Subcutaneous abdominal adipose tissue (tissue), 5 donors: ENCODE results near the gene NKX6-2.

Source experiments
- H3K27ac ChIP-seq: one replicate; pipeline ENCODE4 v1.7.0; 2013; ENCODE audit warnings: low read depth, mild to moderate bottlenecking, inconsistent platforms, low read length, moderate library complexity
- H3K27me3 ChIP-seq, 5 donors: one replicate each; pipeline ENCODE4 v1.7.0; 2013; ENCODE audit warnings: low read length in 5 of 5, inconsistent platforms in 1 of 5; ENCODE audit not compliant: control insufficient read depth in 5 of 5, insufficient read depth in 4 of 5
- H3K36me3 ChIP-seq, 5 donors: one replicate each; pipeline ENCODE4 v1.7.0; 2013; ENCODE audit warnings: low read length in 5 of 5; ENCODE audit not compliant: control insufficient read depth in 5 of 5, insufficient read depth in 5 of 5
- H3K4me1 ChIP-seq, 5 donors: one replicate each; pipeline ENCODE4 v1.7.0; 2013; ENCODE audit warnings: low read length in 5 of 5, mild to moderate bottlenecking in 3 of 5, moderate library complexity in 1 of 5; ENCODE audit not compliant: control insufficient read depth in 5 of 5, insufficient read depth in 5 of 5
- H3K4me3 ChIP-seq, 5 donors: one replicate each; pipeline ENCODE4 v1.7.0; 2013; ENCODE audit warnings: low read length in 5 of 5, low read depth in 1 of 5
- H3K9ac ChIP-seq, 5 donors: one replicate each; pipeline ENCODE4 v1.7.0; 2013; ENCODE audit warnings: low read length in 5 of 5, mild to moderate bottlenecking in 4 of 5, moderate library complexity in 3 of 5
- H3K9me3 ChIP-seq, 5 donors: one replicate each; pipeline ENCODE4 v1.7.0; 2013; ENCODE audit warnings: low read length in 5 of 5; ENCODE audit not compliant: control insufficient read depth in 5 of 5
- donor health status: healthy.
- donor health status: healthy.
- donor health status: healthy.
- donor health status: healthy.
- donor health status: healthy.

NKX6-2 gene

GRCh38 chr10:132757171-132757570 is 28.8 kb downstream of the NKX6-2 start:
- Histone ChIP-seq H3K4me3 (no peak overlapping the region), H3K27me3 (no peaks in the 10 kb centered on the region), H3K4me1 (no peaks in the 10 kb centered on the region), H3K27ac (no peak overlapping the region), H3K9me3 (peaks cover 0 to 4% (median 0%) of the 10 kb centered on the region in 5 donors), H3K9ac (no peak overlapping the region), H3K36me3 (peaks cover 0 to 81% (median 52%) of the 10 kb centered on the region in 5 donors)

GRCh38 chr10:132756591-132756990 is 29.4 kb downstream of the NKX6-2 start:
- Histone ChIP-seq H3K4me1 (no peaks in the 10 kb centered on the region), H3K4me3 (no peak overlapping the region), H3K27me3 (no peaks in the 10 kb centered on the region), H3K27ac (no peak overlapping the region), H3K9me3 (peaks cover 0 to 4% (median 0%) of the 10 kb centered on the region in 5 donors), H3K9ac (no peak overlapping the region), H3K36me3 (peaks cover 0 to 78% (median 52%) of the 10 kb centered on the region in 5 donors)

DNA sequence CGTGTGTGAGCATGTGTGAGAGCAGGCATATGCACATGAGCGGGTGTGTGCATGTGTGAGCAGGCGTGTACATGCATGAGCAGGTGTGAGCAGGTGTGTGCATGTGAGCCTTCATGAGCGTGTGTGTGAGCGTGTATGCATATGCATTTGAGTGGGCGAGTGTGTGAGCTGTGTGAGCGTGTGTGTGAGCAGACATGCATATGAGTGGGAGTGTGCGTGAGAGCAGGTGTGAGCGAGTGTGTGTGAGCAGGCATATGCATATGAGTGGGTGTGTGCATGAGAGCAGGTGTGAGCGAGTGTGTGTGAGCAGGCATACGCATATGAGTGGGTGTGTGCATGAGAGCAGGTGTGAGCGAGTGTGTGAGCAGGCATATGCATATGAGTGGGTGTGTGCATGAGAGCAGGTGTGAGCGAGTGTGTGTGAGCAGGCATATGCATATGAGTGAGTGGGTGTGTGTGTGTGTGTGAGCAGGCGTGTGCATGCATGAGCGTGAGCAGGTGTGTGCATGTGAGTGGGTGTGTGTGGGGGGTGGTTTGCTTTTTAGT is 30.7 kb downstream of the NKX6-2 start:
- Histone ChIP-seq H3K4me3 (no peak overlapping the region), H3K9ac (no peak overlapping the region), H3K27me3 (no peaks in the 10 kb centered on the region), H3K27ac (no peak overlapping the region), H3K4me1 (no peaks in the 10 kb centered on the region), H3K9me3 (peaks cover 0 to 4% (median 0%) of the 10 kb centered on the region in 5 donors), H3K36me3 (peaks cover 0 to 77% (median 51%) of the 10 kb centered on the region in 5 donors)

DNA sequence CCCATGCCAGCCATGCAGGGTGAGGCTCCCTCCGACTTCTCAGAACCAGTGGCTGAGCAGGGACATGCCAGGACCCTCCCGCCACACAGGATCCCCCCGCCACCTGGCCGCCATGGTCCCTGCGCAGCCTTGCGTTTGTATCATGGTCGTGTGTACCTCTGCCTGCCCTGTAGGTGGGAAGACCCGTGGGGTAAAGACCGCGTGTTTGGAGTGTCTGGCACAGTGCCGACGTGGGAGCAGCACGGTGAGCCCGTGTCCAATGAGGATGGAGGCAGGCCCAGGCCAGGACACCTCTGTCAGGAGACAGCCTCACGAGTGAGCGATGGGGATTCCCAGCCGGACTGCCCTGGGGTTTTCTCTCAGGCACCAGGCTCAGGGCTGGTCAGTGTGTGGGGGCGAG is 31.9 kb downstream of the NKX6-2 start:
- Histone ChIP-seq H3K4me1 (no peaks in the 10 kb centered on the region), H3K36me3 (peaks cover 0 to 77% (median 53%) of the 10 kb centered on the region in 5 donors), H3K27ac (no peak overlapping the region), H3K9ac (no peak overlapping the region), H3K27me3 (no peaks in the 10 kb centered on the region), H3K9me3 (peaks cover 0 to 4% (median 0%) of the 10 kb centered on the region in 5 donors), H3K4me3 (no peak overlapping the region)

DNA sequence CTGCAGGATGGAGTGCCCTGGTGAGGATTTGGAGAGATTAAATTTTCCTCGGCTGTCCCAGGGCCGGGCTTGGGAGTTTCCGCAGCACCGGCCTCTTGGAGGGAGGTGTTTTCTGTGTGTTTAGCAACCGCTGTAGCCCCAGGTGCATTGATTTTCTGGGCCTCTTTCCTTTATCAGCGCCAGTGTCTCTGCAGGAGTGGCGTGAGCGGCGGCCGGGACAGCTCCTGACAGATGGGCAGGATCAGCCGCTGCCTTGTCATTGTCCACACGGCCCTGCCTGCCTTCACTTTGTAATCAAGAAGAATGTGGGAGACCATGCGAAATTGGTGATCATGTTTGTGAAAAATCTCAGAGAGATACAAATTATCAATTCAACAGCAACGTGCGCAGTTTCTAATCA is 32.4 kb downstream of the NKX6-2 start:
- peaks cover 0 to 4% (median 0%) of the 10 kb centered on the region in 5 donors for H3K9me3 ChIP-seq
- H3K9ac ChIP-seq: no peak overlapping the region
- H3K4me1 ChIP-seq: no peaks in the 10 kb centered on the region
- H3K36me3 ChIP-seq: peaks cover 0 to 75% (median 48%) of the 10 kb centered on the region in 5 donors
- H3K27me3 ChIP-seq: no peaks in the 10 kb centered on the region
- no peak overlapping the region for H3K27ac ChIP-seq
- H3K4me3 ChIP-seq: no peak overlapping the region

DNA sequence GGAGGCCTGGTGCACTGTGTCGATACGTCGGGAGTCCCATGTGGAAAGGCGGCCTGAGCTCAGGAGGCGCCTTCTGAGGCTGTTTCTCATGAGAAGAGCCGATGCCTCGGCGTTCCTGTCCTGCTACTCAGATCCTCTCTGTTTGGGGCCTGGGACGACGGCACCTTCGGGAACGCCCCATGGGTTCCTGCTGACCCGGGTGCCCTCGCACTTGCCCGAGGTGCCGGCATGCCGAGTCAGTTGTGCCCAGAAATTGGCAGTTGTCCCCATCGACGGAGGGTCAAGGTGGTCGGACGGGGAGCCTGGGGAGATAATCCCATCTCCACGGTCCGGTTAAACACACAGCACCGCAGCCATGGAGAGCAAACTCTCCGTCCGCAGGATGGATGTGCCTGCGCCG is 33.0 kb downstream of the NKX6-2 start:
- Histone ChIP-seq H3K4me1 (no peaks in the 10 kb centered on the region), H3K9ac (no peak overlapping the region), H3K36me3 (peaks cover 0 to 71% (median 48%) of the 10 kb centered on the region in 5 donors), H3K27ac (no peak overlapping the region), H3K27me3 (no peaks in the 10 kb centered on the region), H3K4me3 (no peak overlapping the region), H3K9me3 (peaks cover 0 to 4% (median 0%) of the 10 kb centered on the region in 5 donors)

DNA sequence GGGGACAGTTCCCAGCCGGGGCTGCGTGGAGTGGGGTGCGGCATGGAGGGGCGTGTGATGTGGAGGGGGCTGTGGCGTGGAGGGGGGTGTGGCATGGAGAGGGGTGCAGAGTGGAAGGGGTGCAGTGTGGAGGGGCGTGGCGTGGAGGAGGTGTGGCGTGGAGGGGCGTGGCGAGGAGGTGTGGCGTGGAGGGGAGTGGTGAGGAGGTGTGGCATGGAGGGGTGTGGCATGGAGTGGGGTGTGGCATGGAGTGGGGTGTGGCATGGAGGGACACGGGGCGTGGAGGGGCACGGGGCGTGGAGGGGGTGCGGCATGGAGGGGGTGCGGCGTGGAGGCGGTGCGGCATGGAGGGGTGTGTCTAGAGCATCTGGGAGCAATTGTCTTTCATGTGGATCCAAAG is 33.6 kb downstream of the NKX6-2 start:
- Histone ChIP-seq H3K9ac (no peak overlapping the region), H3K4me3 (no peak overlapping the region), H3K36me3 (peaks cover 0 to 67% (median 46%) of the 10 kb centered on the region in 5 donors), H3K27me3 (no peaks in the 10 kb centered on the region), H3K27ac (no peak overlapping the region), H3K9me3 (peaks cover 0 to 4% (median 0%) of the 10 kb centered on the region in 5 donors), H3K4me1 (peaks cover 0 to under 1% (median 0%) of the 10 kb centered on the region in 5 donors)

DNA sequence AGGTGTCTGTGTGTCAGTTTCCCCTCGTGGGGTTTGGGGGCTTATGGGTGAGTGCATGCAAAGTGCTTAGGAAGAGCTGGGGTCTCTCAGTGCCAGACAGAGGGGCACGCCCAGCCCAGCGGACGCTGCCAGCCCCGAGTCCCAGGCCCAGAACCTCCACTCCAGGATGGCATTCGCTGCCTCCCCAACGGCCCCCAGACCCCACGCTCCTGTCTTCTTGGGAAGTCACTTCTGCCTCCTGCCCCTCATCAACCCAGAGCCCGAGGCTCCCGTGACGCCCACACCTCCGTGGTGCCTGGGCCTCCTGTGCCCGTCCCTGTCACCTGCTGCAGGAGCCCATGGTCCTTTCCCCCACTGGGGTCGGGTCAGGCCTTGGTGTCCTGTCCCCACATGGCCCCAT is 35.0 kb downstream of the NKX6-2 start:
- Histone ChIP-seq H3K4me3 (no peak overlapping the region), H3K27ac (no peak overlapping the region), H3K27me3 (no peaks in the 10 kb centered on the region), H3K9ac (no peak overlapping the region), H3K4me1 (peaks cover 0 to 7% (median 0%) of the 10 kb centered on the region in 5 donors), H3K36me3 (peaks cover 0 to 57% (median 36%) of the 10 kb centered on the region in 5 donors), H3K9me3 (no peaks in the 10 kb centered on the region)

- H3K36me3 ChIP-seq: peaks cover 0 to 42% (median 30%) of the 10 kb centered on the region in 5 donors
Measured at GRCh38 chr10:132749371-132749795, 36.6 kb downstream of the NKX6-2 start.

GRCh38 chr10:132748545-132749370 is 37.2 kb downstream of the NKX6-2 start:
- H3K9me3 ChIP-seq: no peaks in the 10 kb centered on the region
- no peaks in the 10 kb centered on the region for H3K27me3 ChIP-seq
- H3K4me1 ChIP-seq: peaks cover 0 to 7% (median 0%) of the 10 kb centered on the region in 5 donors
- no peak overlapping the region for H3K9ac ChIP-seq
- no peak overlapping the region for H3K27ac ChIP-seq
- H3K36me3 ChIP-seq: peaks cover 0 to 36% (median 23%) of the 10 kb centered on the region in 5 donors
- no peak overlapping the region for H3K4me3 ChIP-seq

More at GRCh38 chr10:132749371-132749795, 36.6 kb downstream of the NKX6-2 start:
- H3K27me3 ChIP-seq: no peaks in the 10 kb centered on the region
- H3K9ac ChIP-seq: no peak overlapping the region
- no peak overlapping the region for H3K27ac ChIP-seq
- no peak overlapping the region for H3K4me3 ChIP-seq
- H3K4me1 ChIP-seq: peaks cover 0 to 7% (median 0%) of the 10 kb centered on the region in 5 donors
- no peaks in the 10 kb centered on the region for H3K9me3 ChIP-seq
